ENCODE results near the gene TEF.
"Not testable (repeated sequence)": the region's sequence is repeated elsewhere in the genome, so short reads cannot be mapped to it uniquely, and the experiment has no call there.

Gene TEF

DNA sequence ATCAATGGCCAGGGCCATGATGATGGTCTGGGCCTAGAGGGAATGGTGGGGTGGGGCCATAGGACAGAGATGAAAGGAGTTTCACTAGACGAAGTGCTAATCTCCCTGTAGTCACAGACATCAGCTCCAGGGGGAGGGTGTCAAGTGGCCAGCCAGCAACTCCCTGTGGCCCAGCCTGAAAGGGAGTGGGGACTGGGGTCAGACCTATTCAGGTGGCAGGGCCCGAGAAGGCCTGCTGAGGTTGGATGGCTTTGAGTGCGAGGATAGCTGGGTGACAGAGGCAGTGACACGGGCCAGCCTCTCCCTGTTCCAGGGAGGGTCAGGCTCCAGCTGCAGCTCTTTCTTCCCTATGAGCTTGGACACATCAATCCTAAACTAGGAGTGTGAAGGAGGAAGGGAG, 53.8 kb downstream of the TEF start:
- no peak overlapping the region for H2AFZ ChIP-seq (ENCODE audit: low read depth, low read length, severe bottlenecking)
- no peaks in the 10 kb centered on the region for H3K27me3 ChIP-seq (ENCODE audit: low read length)
- no peak overlapping the region for H3K9ac ChIP-seq (ENCODE audit: low read length)
- peaks cover 34% of the 10 kb centered on the region for H3K79me2 ChIP-seq (ENCODE audit: insufficient read depth, low read length)
- no peaks in the 10 kb centered on the region for H4K20me1 ChIP-seq (ENCODE audit: low read depth, low read length)
- H3K4me3 ChIP-seq (ENCODE audit: insufficient read depth, low read length, poor library complexity, severe bottlenecking): no peak overlapping the region
- TF ChIP-seq, protein P1, sequence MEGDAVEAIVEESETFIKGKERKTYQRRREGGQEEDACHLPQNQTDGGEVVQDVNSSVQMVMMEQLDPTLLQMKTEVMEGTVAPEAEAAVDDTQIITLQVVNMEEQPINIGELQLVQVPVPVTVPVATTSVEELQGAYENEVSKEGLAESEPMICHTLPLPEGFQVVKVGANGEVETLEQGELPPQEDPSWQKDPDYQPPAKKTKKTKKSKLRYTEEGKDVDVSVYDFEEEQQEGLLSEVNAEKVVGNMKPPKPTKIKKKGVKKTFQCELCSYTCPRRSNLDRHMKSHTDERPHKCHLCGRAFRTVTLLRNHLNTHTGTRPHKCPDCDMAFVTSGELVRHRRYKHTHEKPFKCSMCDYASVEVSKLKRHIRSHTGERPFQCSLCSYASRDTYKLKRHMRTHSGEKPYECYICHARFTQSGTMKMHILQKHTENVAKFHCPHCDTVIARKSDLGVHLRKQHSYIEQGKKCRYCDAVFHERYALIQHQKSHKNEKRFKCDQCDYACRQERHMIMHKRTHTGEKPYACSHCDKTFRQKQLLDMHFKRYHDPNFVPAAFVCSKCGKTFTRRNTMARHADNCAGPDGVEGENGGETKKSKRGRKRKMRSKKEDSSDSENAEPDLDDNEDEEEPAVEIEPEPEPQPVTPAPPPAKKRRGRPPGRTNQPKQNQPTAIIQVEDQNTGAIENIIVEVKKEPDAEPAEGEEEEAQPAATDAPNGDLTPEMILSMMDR (IDR thresholded peaks at IDR 0.05; ENCODE audit: insufficient read depth, low read length, poor library complexity, severe bottlenecking): no peak
- no peak for TF ChIP-seq EZH2phosphoT487 (conservative IDR thresholded peaks at IDR 0.05; ENCODE audit: low read length)
- no peak overlapping the region for H3K4me2 ChIP-seq (ENCODE audit: low read depth, low read length, poor library complexity, severe bottlenecking)
- H3K27ac ChIP-seq (ENCODE audit: low read depth, low read length): no peak overlapping the region
- no peaks in the 10 kb centered on the region for H3K9me2 ChIP-seq (replicated peaks; ENCODE audit: insufficient read depth, low read length)
- peaks cover 2% of the 10 kb centered on the region; the same call in 1 of the 2 replicates for H3K36me3 ChIP-seq (ENCODE audit: low read length)
- H3K9me3 ChIP-seq (ENCODE audit: insufficient read depth, low read length): no peaks in the 10 kb centered on the region
- H3F3A ChIP-seq (ENCODE audit: insufficient read depth): no peaks in the 10 kb centered on the region

GRCh38 chr22:41436322-41437113, 54.8 kb downstream of the TEF start:
- H3K9ac ChIP-seq (ENCODE audit: low read length): no peak overlapping the region
- H3K9me3 ChIP-seq (ENCODE audit: insufficient read depth, low read length): no peaks in the 10 kb centered on the region
- H3K4me2 ChIP-seq (ENCODE audit: low read depth, low read length, poor library complexity, severe bottlenecking): no peak overlapping the region
- H3K27ac ChIP-seq (ENCODE audit: low read depth, low read length): no peak overlapping the region
- TF ChIP-seq EZH2phosphoT487 (conservative IDR thresholded peaks at IDR 0.05; ENCODE audit: low read length): no peak
- TF ChIP-seq, protein P1 (IDR thresholded peaks at IDR 0.05; ENCODE audit: insufficient read depth, low read length, poor library complexity, severe bottlenecking): no peak
- H3K4me3 ChIP-seq (ENCODE audit: insufficient read depth, low read length, poor library complexity, severe bottlenecking): no peak overlapping the region
- no peak overlapping the region for H2AFZ ChIP-seq (ENCODE audit: low read depth, low read length, severe bottlenecking)
- no peaks in the 10 kb centered on the region for H3F3A ChIP-seq (ENCODE audit: insufficient read depth)
- H4K20me1 ChIP-seq (ENCODE audit: low read depth, low read length): no peaks in the 10 kb centered on the region
- H3K79me2 ChIP-seq (ENCODE audit: insufficient read depth, low read length): peaks cover 42% of the 10 kb centered on the region
- H3K27me3 ChIP-seq (ENCODE audit: low read length): no peaks in the 10 kb centered on the region
- peaks cover 2% of the 10 kb centered on the region; the same call in 1 of the 2 replicates for H3K36me3 ChIP-seq (ENCODE audit: low read length)
- no peaks in the 10 kb centered on the region for H3K9me2 ChIP-seq (replicated peaks; ENCODE audit: insufficient read depth, low read length)

DNA sequence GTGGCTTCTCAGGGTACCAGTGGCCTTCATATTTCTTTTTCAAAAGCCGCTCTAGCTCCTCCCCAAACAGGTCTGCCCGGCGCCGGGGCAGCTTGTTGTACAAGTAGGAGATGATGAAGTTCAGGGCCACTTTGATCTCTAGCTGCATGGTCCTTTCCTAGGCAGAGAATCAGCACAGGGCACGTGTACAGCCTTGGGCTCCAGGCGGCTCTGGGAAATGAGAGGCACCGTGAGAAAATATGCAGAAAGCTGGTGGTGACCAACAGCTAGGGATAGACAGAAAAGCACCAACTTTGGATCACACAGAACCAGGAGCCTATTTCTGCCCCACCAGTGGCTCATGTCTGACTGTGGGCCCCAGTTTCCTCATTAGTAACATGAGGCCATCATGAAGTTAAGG, 55.5 kb downstream of the TEF start:
- peaks cover 3% of the 10 kb centered on the region; the same call in 1 of the 2 replicates for H3F3A ChIP-seq (ENCODE audit: insufficient read depth)
- H3K9me2 ChIP-seq (replicated peaks; ENCODE audit: insufficient read depth, low read length): no peaks in the 10 kb centered on the region
- no peaks in the 10 kb centered on the region for H3K27me3 ChIP-seq (ENCODE audit: low read length)
- no peak for TF ChIP-seq EZH2phosphoT487 (conservative IDR thresholded peaks at IDR 0.05; ENCODE audit: low read length)
- TF ChIP-seq, protein P1 (IDR thresholded peaks at IDR 0.05; ENCODE audit: insufficient read depth, low read length, poor library complexity, severe bottlenecking): no peak
- H4K20me1 ChIP-seq (ENCODE audit: low read depth, low read length): no peaks in the 10 kb centered on the region
- H3K4me2 ChIP-seq (ENCODE audit: low read depth, low read length, poor library complexity, severe bottlenecking): no peak overlapping the region
- peaks cover 49% of the 10 kb centered on the region for H3K79me2 ChIP-seq (ENCODE audit: insufficient read depth, low read length)
- H2AFZ ChIP-seq (ENCODE audit: low read depth, low read length, severe bottlenecking): no peak overlapping the region
- no peaks in the 10 kb centered on the region for H3K9me3 ChIP-seq (ENCODE audit: insufficient read depth, low read length)
- H3K4me3 ChIP-seq (ENCODE audit: insufficient read depth, low read length, poor library complexity, severe bottlenecking): no peak overlapping the region
- no peak overlapping the region for H3K27ac ChIP-seq (ENCODE audit: low read depth, low read length)
- H3K36me3 ChIP-seq (ENCODE audit: low read length): peaks cover 2% of the 10 kb centered on the region; the same call in 1 of the 2 replicates
- no peak overlapping the region for H3K9ac ChIP-seq (ENCODE audit: low read length)

- H3F3A ChIP-seq (ENCODE audit: insufficient read depth): peaks cover 21% of the 10 kb centered on the region; the same call in 1 of the 2 replicates
- not testable (repeated sequence) for H3K36me3 ChIP-seq (ENCODE audit: low read length); H4K20me1 ChIP-seq (ENCODE audit: low read depth, low read length)
Observed at GRCh38 chr22:41440511-41440910, 58.8 kb downstream of the TEF start.

More at GRCh38 chr22:41440511-41440910, 58.8 kb downstream of the TEF start:
- peaks cover 79% of the 10 kb centered on the region for H3K79me2 ChIP-seq (ENCODE audit: insufficient read depth, low read length)
- not testable (repeated sequence) for H3K9ac ChIP-seq (ENCODE audit: low read length); H3K27ac ChIP-seq (ENCODE audit: low read depth, low read length); H3K4me2 ChIP-seq (ENCODE audit: low read depth, low read length, poor library complexity, severe bottlenecking); H3K27me3 ChIP-seq (ENCODE audit: low read length); H3K9me3 ChIP-seq (ENCODE audit: insufficient read depth, low read length); H3K4me3 ChIP-seq (ENCODE audit: insufficient read depth, low read length, poor library complexity, severe bottlenecking); H2AFZ ChIP-seq (ENCODE audit: low read depth, low read length, severe bottlenecking); H3K9me2 ChIP-seq (replicated peaks; ENCODE audit: insufficient read depth, low read length)

All from SU-DHL-6 (cell line).